Adrenal gland (tissue), 12 donors: ENCODE measurements around the gene RDH14. TPM values are rescaled to one million over a fixed set of nuclear protein-coding genes. Genes with fewer than 3 reads are reported as not detected.

ENCODE experiments used
- DNase-seq, 7 donors: peaks; one replicate each; pipeline ENCODE4 v3.0.0-alpha.2; 2019 to 2020
- H3K27ac ChIP-seq, 5 donors: fragments of 200-600 bp; sonication (generic) in 4 of 5; 1 replicate in 3 of 5; 2 replicates in 2 of 5; pipeline versions ENCODE4 v1.5.1 to v1.8.0; 2016 to 2020; ENCODE audit warnings: mild to moderate bottlenecking in 1 of 5
- H3K27me3 ChIP-seq: fragments of 200-600 bp; 2 replicates; pipeline ENCODE4 v1.8.0; 2021
- H3K36me3 ChIP-seq, 2 donors: fragments of 200-600 bp; replicated peaks in 1 of 2; 1 replicate in 1 of 2; 2 replicates in 1 of 2; pipeline versions ENCODE4 v1.5.1 to v1.8.0; 2018 to 2022
- H3K4me1 ChIP-seq, 2 donors: fragments of 200-600 bp; replicated peaks in 1 of 2; 1 replicate in 1 of 2; 2 replicates in 1 of 2; pipeline versions ENCODE4 v1.5.1 to v1.8.0; 2018 to 2021
- H3K4me3 ChIP-seq, 4 donors: fragments of 200-600 bp; sonication (generic) in 3 of 4; one replicate each; pipeline ENCODE4 v1.5.1; 2016 to 2018
- H3K9me3 ChIP-seq, 3 donors: fragments of 200-600 bp; sonication (generic) in 1 of 3; replicated peaks in 1 of 3; 1 replicate in 2 of 3; 2 replicates in 1 of 3; pipeline versions ENCODE4 v1.5.1 to v1.8.0; 2016 to 2021
- CTCF ChIP-seq, 6 experiments: fragments of 450-650 bp in 4 of 6; fragments of 200-600 bp in 2 of 6; sonication (generic) in 1 of 6; IDR thresholded peaks; 1 replicate in 5 of 6; 2 replicates in 1 of 6; pipeline versions ENCODE4 v1.5.1 to v1.8.0; 2016 to 2021; ENCODE audit warnings: antibody characterized with exemption in 6 of 6, mild to moderate bottlenecking in 2 of 6, moderate library complexity in 1 of 6
- POLR2A ChIP-seq, 2 donors: fragments of 450-650 bp; IDR thresholded peaks; one replicate each; pipeline ENCODE4 v1.6.1; 2017; ENCODE audit warnings: antibody characterized with exemption in 2 of 2, mild to moderate bottlenecking in 2 of 2, moderate library complexity in 1 of 2
- WGBS, 4 donors: extraction: QIAGEN DNeasy Blood & Tissue Kit in 2 of 4; methylation state at CpG; one replicate each; pipeline versions ENCODE4 v1.1.5 to v1.1.7; 2013 to 2017; 5-methylcytosine and 5-hydroxymethylcytosine counted together
- intact Hi-C, 2 donors: fragments of 100-400 bp; cut with DNase I; formaldehyde crosslinking; loops; one replicate each; pipeline versions ENCODE4 v1.14.1 to v1.15.0; 2022 to 2023
- polyA plus RNA-seq, 3 donors: library from polyadenylated mRNA; stranded (reverse); fragments of 200-250 nt in 2 of 3; fragments of 350-450 nt in 1 of 3; fragmentation: Illumina TruSeq in 1 of 3; extraction: RNeasy Lipid Tissue Mini Kit (QIAGEN cat#74804) in 1 of 3; gene quantifications; one replicate each; pipeline ENCODE4 v1.2.3, GENCODE V29; 2013 to 2014
- total RNA-seq, 9 donors: library from RNA; depleted of rRNA in 4 of 9; stranded (reverse); fragments of >200 nt in 4 of 9; fragments of 120-200 nt in 1 of 9; fragmentation: NEBNext Ultra II Directional in 1 of 9; extraction: Animal tissue kit (Norgen Biotek cat#: 25700) in 1 of 9; gene quantifications; one replicate each; pipeline versions ENCODE4 v1.1.0 to v1.2.4, GENCODE V29; 2013 to 2023
- donor health status: healthy with polysubstance abuse.
- donor health status: Bipolar disorder and iron deficiency.
- donor health status: DM: yes; HTN: yes; CAD: no.
- donor health status: DM: no; HTN: no; CAD: no.
- donor health status: DM: no; HTN: no; CAD: no.
- donor health status: DM: yes; HTN: yes; CAD: no.

Gene RDH14
- total and polyA plus RNA-seq, 12 donors, result 9.7 to 48.6 (median 28.4) TPM

GRCh38 chr2:18536697-18537096 is 23.8 kb downstream of the RDH14 start:
- intact Hi-C loops, result no loop called here
- H3K27me3 ChIP-seq, result no peaks in the 10 kb centered on the region
- H3K36me3 ChIP-seq, result no peaks in the 10 kb centered on the region
- no peaks in the 10 kb centered on the region for H3K4me1 ChIP-seq
- no peak overlapping the region for H3K27ac ChIP-seq
- WGBS, 4 donors, result 56 to 76% (median 71%) methylated on average over 1 of the region's 1 CpG
- H3K9me3 ChIP-seq, result peaks cover 0 to 6% (median 0%) of the 10 kb centered on the region in 3 donors
- TF ChIP-seq POLR2A (IDR thresholded peaks at IDR 0.05) (no peak), CTCF (IDR thresholded peaks at IDR 0.05) (no peak)
- DNase-seq, result no peak
- H3K4me3 ChIP-seq, result no peak overlapping the region

- Histone ChIP-seq H3K27me3 (no peaks in the 10 kb centered on the region), H3K4me1 (no peaks in the 10 kb centered on the region), H3K27ac (no peak overlapping the region), H3K4me3 (no peak overlapping the region), H3K9me3 (peaks cover 0 to 6% (median 0%) of the 10 kb centered on the region in 3 donors), H3K36me3 (no peaks in the 10 kb centered on the region)
- intact Hi-C loops, result no loop called here
- WGBS, 4 donors, result 21 to 32% (median 26%) methylated on average over 7 of the region's 7 CpGs
- TF ChIP-seq POLR2A (IDR thresholded peaks at IDR 0.05), result no peak
- TF ChIP-seq CTCF (IDR thresholded peaks at IDR 0.05), result no peak
- DNase-seq, result no peak
Observed at GRCh38 chr2:18536100-18536499, 24.4 kb downstream of the RDH14 start.

- 56 to 79% (median 69%) methylated on average over 1 of the region's 1 CpG for WGBS, 4 donors
- no peak for DNase-seq
- intact Hi-C loops, result no loop called here
- H3K9me3 ChIP-seq, result no peaks in the 10 kb centered on the region
- no peaks in the 10 kb centered on the region for H3K4me1 ChIP-seq
- H3K4me3 ChIP-seq, result no peak overlapping the region
- TF ChIP-seq CTCF (IDR thresholded peaks at IDR 0.05), result no peak
- no peaks in the 10 kb centered on the region for H3K36me3 ChIP-seq
- H3K27ac ChIP-seq, result no peak overlapping the region
- H3K27me3 ChIP-seq, result no peaks in the 10 kb centered on the region
Observed at GRCh38 chr2:18531194-18531593, 29.3 kb downstream of the RDH14 start.

DNA sequence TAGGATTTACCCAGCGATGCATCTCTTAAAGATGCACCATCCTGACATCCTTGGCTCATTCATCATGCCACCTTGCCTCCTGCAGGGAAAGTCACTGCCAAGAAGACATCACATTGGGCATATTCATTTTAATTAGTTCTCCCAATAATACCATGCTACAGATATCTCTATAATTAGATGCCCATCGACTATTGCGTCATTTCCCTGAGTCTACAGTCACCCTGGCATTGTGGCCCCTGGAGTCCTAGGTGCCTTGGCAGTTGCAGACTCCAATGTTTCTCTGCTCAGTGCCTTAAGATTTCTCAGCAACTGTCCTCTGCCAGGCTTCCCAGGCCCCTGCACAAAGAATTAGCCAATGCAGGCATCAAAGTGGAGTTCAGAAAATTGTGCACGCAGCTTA is 32.6 kb downstream of the RDH14 start:
- TF ChIP-seq CTCF (IDR thresholded peaks at IDR 0.05) (no peak), POLR2A (IDR thresholded peaks at IDR 0.05) (no peak)
- WGBS, 4 donors, result 72 to 76% (median 74%) methylated on average over 4 of the region's 4 CpGs
- no peaks in the 10 kb centered on the region for H3K4me1 ChIP-seq
- H3K36me3 ChIP-seq, result no peaks in the 10 kb centered on the region
- no peak overlapping the region for H3K27ac ChIP-seq
- H3K27me3 ChIP-seq, result no peaks in the 10 kb centered on the region
- intact Hi-C loops, result loop anchor here (10.0 kb wide), 2 partner anchors 217 to 837 kb away; no protein-coding TSS in a partner anchor
- no peaks in the 10 kb centered on the region for H3K9me3 ChIP-seq
- H3K4me3 ChIP-seq, result no peak overlapping the region
- no peak for DNase-seq
